HEK293T (cell line): ENCODE results near the gene OVCA2.

Experiments used
- ARNT ChIP-seq: fragments of 450-650 bp; IDR thresholded peaks from 2 replicates; pipeline ENCODE4 v1.6.1; 2017; ENCODE audit warnings: mild to moderate bottlenecking
- BHLHE40 ChIP-seq: fragments of 450-650 bp; IDR thresholded peaks from 2 replicates; pipeline ENCODE4 v1.6.1; 2016; ENCODE audit warnings: mild to moderate bottlenecking, moderate library complexity, borderline replicate concordance
- ELF4 ChIP-seq: fragments of 450-650 bp; IDR thresholded peaks from 2 replicates; pipeline ENCODE4 v1.6.1; 2017; ENCODE audit warnings: antibody characterized with exemption
- FOXA1 ChIP-seq: fragments of 450-650 bp; IDR thresholded peaks from 2 replicates; pipeline ENCODE4 v1.6.1; 2016; ENCODE audit warnings: mild to moderate bottlenecking
- FOXK2 ChIP-seq: fragments of 450-650 bp; IDR thresholded peaks from 2 replicates; pipeline ENCODE4 v1.6.1; 2016; ENCODE audit warnings: mild to moderate bottlenecking
- FOXM1 ChIP-seq: fragments of 450-650 bp; IDR thresholded peaks from 2 replicates; pipeline ENCODE4 v1.6.1; 2017; ENCODE audit warnings: mild to moderate bottlenecking, borderline replicate concordance
- HDGF ChIP-seq: fragments of 450-650 bp; IDR thresholded peaks from 2 replicates; pipeline ENCODE4 v1.6.1; 2017; ENCODE audit warnings: antibody characterized with exemption, borderline replicate concordance
- NFRKB ChIP-seq: fragments of 450-650 bp; IDR thresholded peaks from 2 replicates; pipeline ENCODE4 v1.6.1; 2016; ENCODE audit warnings: mild to moderate bottlenecking, moderate library complexity
- SP1 ChIP-seq: fragments of 450-650 bp; IDR thresholded peaks from 2 replicates; pipeline ENCODE4 v1.6.1; 2017
- SUZ12 ChIP-seq: fragments of 450-650 bp; IDR thresholded peaks from 2 replicates; pipeline ENCODE4 v1.6.1; 2016; ENCODE audit warnings: mild to moderate bottlenecking
- TARDBP ChIP-seq: fragments of 450-650 bp; IDR thresholded peaks from 2 replicates; pipeline ENCODE4 v1.6.1; 2016
- ZNF384 ChIP-seq: fragments of 450-650 bp; IDR thresholded peaks from 2 replicates; pipeline ENCODE4 v1.6.1; 2016
- TF ChIP-seq, protein P1 (sequence below): fragments of 450-650 bp; IDR thresholded peaks from 2 replicates; pipeline ENCODE4 v1.6.1; 2016

DNA sequence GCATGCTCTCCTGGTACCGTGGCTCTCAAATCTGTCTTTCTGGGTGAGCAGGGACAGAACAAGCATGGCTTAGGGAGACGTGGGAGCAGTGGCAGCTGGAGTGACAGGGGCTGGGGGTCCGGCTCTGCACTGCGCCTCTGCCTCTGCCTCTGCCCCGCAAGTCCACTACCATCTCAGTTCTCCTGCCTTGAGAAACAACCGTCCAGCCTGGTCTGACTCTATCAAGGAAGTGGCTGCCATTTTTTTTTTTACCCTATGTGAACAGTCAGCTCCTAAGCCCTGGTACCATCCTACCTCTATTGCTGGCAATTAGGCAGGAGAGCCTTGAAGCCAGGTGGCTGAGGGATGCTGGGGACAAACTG lies 29.2 kb downstream of the OVCA2 start:
- TF ChIP-seq BHLHE40: no peak
- TF ChIP-seq ZNF384: no peak
- TF ChIP-seq FOXK2: no peak
- no peak for TF ChIP-seq ARNT
- no peak for TF ChIP-seq SUZ12
- no peak for TF ChIP-seq TARDBP
- no peak for TF ChIP-seq SP1
- TF ChIP-seq NFRKB: no peak
- no peak for TF ChIP-seq FOXA1
- TF ChIP-seq ELF4: no peak
- no peak for TF ChIP-seq FOXM1
- TF ChIP-seq HDGF: no peak
- TF ChIP-seq, protein P1, sequence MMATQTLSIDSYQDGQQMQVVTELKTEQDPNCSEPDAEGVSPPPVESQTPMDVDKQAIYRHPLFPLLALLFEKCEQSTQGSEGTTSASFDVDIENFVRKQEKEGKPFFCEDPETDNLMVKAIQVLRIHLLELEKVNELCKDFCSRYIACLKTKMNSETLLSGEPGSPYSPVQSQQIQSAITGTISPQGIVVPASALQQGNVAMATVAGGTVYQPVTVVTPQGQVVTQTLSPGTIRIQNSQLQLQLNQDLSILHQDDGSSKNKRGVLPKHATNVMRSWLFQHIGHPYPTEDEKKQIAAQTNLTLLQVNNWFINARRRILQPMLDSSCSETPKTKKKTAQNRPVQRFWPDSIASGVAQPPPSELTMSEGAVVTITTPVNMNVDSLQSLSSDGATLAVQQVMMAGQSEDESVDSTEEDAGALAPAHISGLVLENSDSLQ: no peak
